A673 (cell line): ENCODE measurements around the gene FXN. TPM values are rescaled to one million over a fixed set of nuclear protein-coding genes. Genes with fewer than 3 reads are reported as not detected.

Experiments
- BruUV-seq: library from RNA; stranded (reverse); fragments of 400-500 nt; replicated peaks from 2 replicates; lab custom pipeline; 2021; lab: Mats Ljungman, UMichigan
- CTCF ChIA-PET: fragments of 300-600 bp; sonication (Branson Sonifier 250); formaldehyde crosslinking; loops from one replicate; lab custom pipeline; 2022; ENCODE audit warnings: antibody characterized with exemption; lab: Charles Lee
- POLR2A ChIA-PET: fragments of 300-600 bp; sonication (Branson Sonifier 250); formaldehyde crosslinking; loops from one replicate; lab custom pipeline; 2022; ENCODE audit warnings: antibody characterized with exemption; ENCODE audit not compliant: low non-redundant PET; lab: Charles Lee
- DNase-seq: peaks from one replicate; pipeline ENCODE4 v3.0.0-alpha.2; 2015; ENCODE audit warnings: low spot score
- H3K27ac ChIP-seq: fragments of 200-600 bp; sonication (generic); 2 replicates; pipeline ENCODE4 v1.5.1; 2016; ENCODE audit warnings: mixed run types, low read depth, mild to moderate bottlenecking, mixed read lengths, antibody characterized with exemption, low read length; ENCODE audit not compliant: poor library complexity, severe bottlenecking
- H3K27me3 ChIP-seq: fragments of 200-600 bp; sonication (generic); replicated peaks from 2 replicates; pipeline ENCODE4 v1.6.1; 2017; ENCODE audit warnings: mixed run types, low read depth, mild to moderate bottlenecking, mixed read lengths, antibody characterized with exemption, low read length; ENCODE audit not compliant: insufficient read depth, poor library complexity
- H3K36me3 ChIP-seq: fragments of 200-600 bp; sonication (generic); 2 replicates; pipeline ENCODE4 v1.6.1; 2016; ENCODE audit warnings: mixed run types, mild to moderate bottlenecking, mixed read lengths, antibody characterized with exemption, low read length; ENCODE audit not compliant: insufficient read depth, poor library complexity, severe bottlenecking
- H3K4me1 ChIP-seq: fragments of 200-600 bp; sonication (generic); 2 replicates; pipeline ENCODE4 v1.6.1; 2017; ENCODE audit warnings: mixed run types, mild to moderate bottlenecking, mixed read lengths, antibody characterized with exemption, low read length; ENCODE audit not compliant: insufficient read depth, poor library complexity, severe bottlenecking
- H3K4me3 ChIP-seq: fragments of 200-600 bp; sonication (generic); 2 replicates; pipeline ENCODE4 v1.5.1; 2016; ENCODE audit warnings: low read depth, mixed run types, mild to moderate bottlenecking, mixed read lengths, low read length; ENCODE audit not compliant: poor library complexity, severe bottlenecking
- H3K9me3 ChIP-seq: fragments of 200-600 bp; sonication (generic); 2 replicates; pipeline ENCODE4 v1.6.1; 2016; ENCODE audit warnings: mixed run types, low read depth, mild to moderate bottlenecking, mixed read lengths, antibody characterized with exemption, low read length; ENCODE audit not compliant: poor library complexity, severe bottlenecking
- EZH2 ChIP-seq: fragments of 200-600 bp; sonication (generic); IDR thresholded peaks from 2 replicates; pipeline ENCODE4 v1.6.1; 2017; ENCODE audit warnings: borderline replicate concordance, low read depth, mild to moderate bottlenecking, mixed read lengths, antibody characterized with exemption, low read length; ENCODE audit not compliant: poor library complexity, severe bottlenecking
- intact Hi-C: fragments of 100-400 bp; cut with micrococcal nuclease; formaldehyde crosslinking; loops from one replicate; pipeline ENCODE4 v1.10.0; 2022; ENCODE audit not compliant: unreplicated experiment
- total RNA-seq: library from RNA; stranded (reverse); gene quantifications from 2 replicates; pipeline ENCODE4 v1.2.3, GENCODE V29; 2021
- TF ChIP-seq, protein P1 (sequence below): fragments of 300-800, 200-600 bp; sonication (generic); conservative IDR thresholded peaks from 2 replicates; pipeline ENCODE4 v1.5.1; 2017; ENCODE audit warnings: low read depth, mild to moderate bottlenecking, antibody characterized with exemption, low read length, moderate library complexity, mixed read lengths

FXN gene
- total RNA-seq, 1 experiment from 2014 or later: 20.8 TPM

DNA sequence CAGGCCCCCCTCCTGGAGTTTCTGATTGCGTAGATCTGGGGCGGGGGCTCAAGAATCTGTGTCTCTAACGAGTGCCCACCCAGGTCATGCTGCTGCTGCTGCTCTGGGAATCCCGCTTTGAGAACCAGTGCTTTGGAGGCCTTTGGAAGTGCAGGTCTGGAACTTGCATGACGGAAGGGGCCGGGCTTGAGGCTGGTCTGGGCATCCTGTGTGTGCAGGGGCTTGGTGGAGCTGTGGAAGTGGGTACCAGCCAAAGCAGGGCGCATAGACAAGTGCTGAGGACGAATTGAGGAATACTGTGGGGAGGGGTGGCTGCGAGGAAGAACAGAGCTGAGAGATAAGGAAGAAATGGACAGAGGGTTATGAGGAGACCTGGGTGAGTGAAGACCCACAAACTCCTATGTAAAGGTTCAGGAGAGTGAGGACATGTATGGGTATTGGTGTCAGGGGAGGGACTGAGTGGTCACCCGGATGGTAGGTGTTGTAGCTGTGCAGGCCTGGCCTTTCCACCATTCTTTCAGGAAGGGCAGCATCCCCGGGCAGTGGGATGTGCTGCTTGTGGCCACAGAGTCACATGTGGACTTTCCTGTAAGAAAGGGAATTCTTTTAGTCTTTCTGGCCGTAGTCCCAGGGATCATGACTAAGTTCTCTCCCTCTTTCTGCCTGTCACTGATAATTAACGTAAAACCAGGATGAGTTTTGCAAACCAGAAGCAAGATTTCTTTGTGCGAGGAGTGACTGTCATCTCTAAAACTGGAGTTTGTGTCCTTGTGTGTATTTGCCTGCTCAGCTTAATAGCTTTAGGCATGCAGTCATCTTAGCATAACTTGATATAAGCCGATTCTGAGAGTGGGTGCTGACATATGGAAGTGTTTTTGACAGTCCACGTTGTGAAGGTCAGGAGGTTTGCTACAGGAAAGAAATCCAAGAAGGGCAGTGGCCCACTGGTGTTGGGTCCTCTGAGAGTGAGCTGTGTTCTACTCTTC is 95.2 kb downstream of the FXN start:
- BruUV-seq: no TSS peak
- H3K9me3 ChIP-seq: no peaks in the 10 kb centered on the region
- no peaks in the 10 kb centered on the region for H3K36me3 ChIP-seq
- ChIA-PET POLR2A (no interaction called here), CTCF (interaction anchor here (0.6 kb wide), 1 partner anchor 62 kb away, joined by 3 read pairs; no protein-coding TSS in a partner anchor)
- no peak overlapping the region for H3K4me3 ChIP-seq
- intact Hi-C loops: no loop called here
- H3K27ac ChIP-seq: no peak overlapping the region
- no peak for DNase-seq
- H3K27me3 ChIP-seq: no peaks in the 10 kb centered on the region
- H3K4me1 ChIP-seq: no peaks in the 10 kb centered on the region
- TF ChIP-seq, protein P1, sequence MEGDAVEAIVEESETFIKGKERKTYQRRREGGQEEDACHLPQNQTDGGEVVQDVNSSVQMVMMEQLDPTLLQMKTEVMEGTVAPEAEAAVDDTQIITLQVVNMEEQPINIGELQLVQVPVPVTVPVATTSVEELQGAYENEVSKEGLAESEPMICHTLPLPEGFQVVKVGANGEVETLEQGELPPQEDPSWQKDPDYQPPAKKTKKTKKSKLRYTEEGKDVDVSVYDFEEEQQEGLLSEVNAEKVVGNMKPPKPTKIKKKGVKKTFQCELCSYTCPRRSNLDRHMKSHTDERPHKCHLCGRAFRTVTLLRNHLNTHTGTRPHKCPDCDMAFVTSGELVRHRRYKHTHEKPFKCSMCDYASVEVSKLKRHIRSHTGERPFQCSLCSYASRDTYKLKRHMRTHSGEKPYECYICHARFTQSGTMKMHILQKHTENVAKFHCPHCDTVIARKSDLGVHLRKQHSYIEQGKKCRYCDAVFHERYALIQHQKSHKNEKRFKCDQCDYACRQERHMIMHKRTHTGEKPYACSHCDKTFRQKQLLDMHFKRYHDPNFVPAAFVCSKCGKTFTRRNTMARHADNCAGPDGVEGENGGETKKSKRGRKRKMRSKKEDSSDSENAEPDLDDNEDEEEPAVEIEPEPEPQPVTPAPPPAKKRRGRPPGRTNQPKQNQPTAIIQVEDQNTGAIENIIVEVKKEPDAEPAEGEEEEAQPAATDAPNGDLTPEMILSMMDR: no peak
- no peak for TF ChIP-seq EZH2

- Histone ChIP-seq H3K4me3 (no peak overlapping the region), H3K9me3 (no peaks in the 10 kb centered on the region), H3K27ac (no peak overlapping the region), H3K27me3 (no peaks in the 10 kb centered on the region), H3K36me3 (no peaks in the 10 kb centered on the region), H3K4me1 (no peaks in the 10 kb centered on the region)
- CTCF ChIA-PET: no interaction called here
- intact Hi-C loops: no loop called here
- DNase-seq: no peak
- POLR2A ChIA-PET: no interaction called here
- no TSS peak for BruUV-seq
- no peak for TF ChIP-seq EZH2
- TF ChIP-seq, protein P1: no peak
These were observed 96.1 kb downstream of the FXN start for GRCh38 chr9:69131682-69132081.

- DNase-seq: no peak
- ChIA-PET CTCF (no interaction called here), POLR2A (no interaction called here)
- H3K27me3 ChIP-seq: no peaks in the 10 kb centered on the region
- no peaks in the 10 kb centered on the region for H3K4me1 ChIP-seq
- no TSS peak for BruUV-seq
- no peak overlapping the region for H3K27ac ChIP-seq
- H3K36me3 ChIP-seq: no peaks in the 10 kb centered on the region
- no peaks in the 10 kb centered on the region for H3K9me3 ChIP-seq
- no peak overlapping the region for H3K4me3 ChIP-seq
- intact Hi-C loops: no loop called here
- TF ChIP-seq, protein P1: no peak
- no peak for TF ChIP-seq EZH2
These were observed 96.8 kb downstream of the FXN start for GRCh38 chr9:69132361-69132760.
